Choroid plexus epithelial cell (primary cell): ENCODE data around the gene PPOX.
A peak's percentile ranks its signal among the peaks of the same experiment; 100 is the strongest.

Experiments
- DNase-seq: peaks from one replicate; pipeline ENCODE4 v3.0.0-alpha.2; 2010; ENCODE audit warnings: low read depth
- H3K4me3 ChIP-seq: 2 replicates; pipeline ENCODE4 v1.5.1; 2011; ENCODE audit warnings: low read depth, mild to moderate bottlenecking, control low read depth, low read length, moderate library complexity
- TF ChIP-seq, protein P1 (sequence below): conservative IDR thresholded peaks from 2 replicates; pipeline ENCODE4 v1.5.1; 2011; ENCODE audit warnings: low read depth, mild to moderate bottlenecking, control low read depth, inconsistent platforms, low read length, moderate library complexity

The PPOX gene

DNA sequence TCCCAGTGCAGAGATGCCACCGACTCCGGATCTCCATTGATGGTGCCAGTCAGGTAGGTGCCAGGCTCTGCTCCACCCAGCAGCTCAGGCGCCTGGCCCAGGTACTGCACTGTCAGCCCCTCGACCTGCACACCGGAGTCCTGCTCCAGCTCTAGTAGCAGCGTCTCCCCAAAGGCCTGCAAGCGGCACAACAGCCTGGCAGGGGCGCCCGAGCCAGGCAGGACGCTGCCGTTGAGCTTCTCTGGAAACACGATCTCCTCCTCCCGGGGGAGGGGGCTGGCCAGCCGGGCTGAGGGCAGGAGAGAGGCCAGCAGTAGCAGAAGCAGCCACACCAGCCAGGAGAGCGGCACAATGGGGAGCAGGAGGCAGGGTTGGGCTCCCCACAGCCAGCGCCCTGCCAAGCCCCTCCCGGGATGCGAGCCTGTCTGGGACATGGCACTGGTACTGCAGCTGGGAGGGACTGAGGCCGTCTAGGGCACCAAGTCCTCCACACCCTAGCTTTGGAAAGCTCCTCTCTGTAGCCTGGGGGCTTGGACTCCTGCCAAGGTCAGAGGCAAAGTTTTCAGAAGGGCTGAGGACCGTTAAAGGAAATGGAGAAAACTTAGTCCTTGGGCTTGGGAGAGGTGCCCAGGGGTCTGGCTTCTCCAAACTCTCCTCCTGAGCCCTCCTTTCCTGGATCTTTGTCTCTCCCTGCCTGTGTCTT lies 32.1 kb downstream of the PPOX start:
- peak; percentile 50 for DNase-seq
- TF ChIP-seq, protein P1, sequence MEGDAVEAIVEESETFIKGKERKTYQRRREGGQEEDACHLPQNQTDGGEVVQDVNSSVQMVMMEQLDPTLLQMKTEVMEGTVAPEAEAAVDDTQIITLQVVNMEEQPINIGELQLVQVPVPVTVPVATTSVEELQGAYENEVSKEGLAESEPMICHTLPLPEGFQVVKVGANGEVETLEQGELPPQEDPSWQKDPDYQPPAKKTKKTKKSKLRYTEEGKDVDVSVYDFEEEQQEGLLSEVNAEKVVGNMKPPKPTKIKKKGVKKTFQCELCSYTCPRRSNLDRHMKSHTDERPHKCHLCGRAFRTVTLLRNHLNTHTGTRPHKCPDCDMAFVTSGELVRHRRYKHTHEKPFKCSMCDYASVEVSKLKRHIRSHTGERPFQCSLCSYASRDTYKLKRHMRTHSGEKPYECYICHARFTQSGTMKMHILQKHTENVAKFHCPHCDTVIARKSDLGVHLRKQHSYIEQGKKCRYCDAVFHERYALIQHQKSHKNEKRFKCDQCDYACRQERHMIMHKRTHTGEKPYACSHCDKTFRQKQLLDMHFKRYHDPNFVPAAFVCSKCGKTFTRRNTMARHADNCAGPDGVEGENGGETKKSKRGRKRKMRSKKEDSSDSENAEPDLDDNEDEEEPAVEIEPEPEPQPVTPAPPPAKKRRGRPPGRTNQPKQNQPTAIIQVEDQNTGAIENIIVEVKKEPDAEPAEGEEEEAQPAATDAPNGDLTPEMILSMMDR, result no peak
- H3K4me3 ChIP-seq, result peak overlapping the region; percentile 53

DNA sequence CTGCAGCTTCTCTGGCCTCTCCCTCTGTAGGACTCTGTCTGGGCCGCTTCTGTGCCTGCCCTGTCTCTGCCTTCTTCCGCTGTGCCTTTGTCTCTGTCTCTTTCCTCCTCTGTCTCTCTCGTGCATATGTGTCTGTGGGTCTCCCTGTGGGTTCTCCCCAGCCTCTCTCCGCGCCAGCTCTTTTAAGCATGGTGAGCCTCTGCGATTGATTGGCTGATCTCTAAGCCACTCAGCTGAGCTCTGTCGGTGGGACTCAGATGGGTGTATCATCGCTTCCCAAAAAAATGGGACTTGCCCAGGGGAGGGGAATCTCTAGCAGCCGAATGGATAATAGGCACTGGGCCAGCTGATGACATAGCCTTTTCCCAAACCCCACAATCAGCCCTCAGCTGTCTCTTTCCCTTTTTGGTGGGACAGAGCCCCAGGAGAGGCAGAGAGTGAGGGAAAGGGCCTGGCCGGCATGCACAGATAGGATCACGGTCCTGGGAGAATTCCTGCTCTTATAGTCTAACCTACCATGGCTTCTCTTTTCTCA lies 32.7 kb downstream of the PPOX start, which contains the start of gene ADAMTS4:
ADAMTS4 (minus strand) TSS at position 158 of the 535 bp plus-strand sequence. CDS start 427 bp downstream, outside the sequence.
- peak within 1 kb of the TSS; percentile 53 for H3K4me3 ChIP-seq
- peak; percentile 77 for DNase-seq
- TF ChIP-seq, protein P1, result no peak

DNA sequence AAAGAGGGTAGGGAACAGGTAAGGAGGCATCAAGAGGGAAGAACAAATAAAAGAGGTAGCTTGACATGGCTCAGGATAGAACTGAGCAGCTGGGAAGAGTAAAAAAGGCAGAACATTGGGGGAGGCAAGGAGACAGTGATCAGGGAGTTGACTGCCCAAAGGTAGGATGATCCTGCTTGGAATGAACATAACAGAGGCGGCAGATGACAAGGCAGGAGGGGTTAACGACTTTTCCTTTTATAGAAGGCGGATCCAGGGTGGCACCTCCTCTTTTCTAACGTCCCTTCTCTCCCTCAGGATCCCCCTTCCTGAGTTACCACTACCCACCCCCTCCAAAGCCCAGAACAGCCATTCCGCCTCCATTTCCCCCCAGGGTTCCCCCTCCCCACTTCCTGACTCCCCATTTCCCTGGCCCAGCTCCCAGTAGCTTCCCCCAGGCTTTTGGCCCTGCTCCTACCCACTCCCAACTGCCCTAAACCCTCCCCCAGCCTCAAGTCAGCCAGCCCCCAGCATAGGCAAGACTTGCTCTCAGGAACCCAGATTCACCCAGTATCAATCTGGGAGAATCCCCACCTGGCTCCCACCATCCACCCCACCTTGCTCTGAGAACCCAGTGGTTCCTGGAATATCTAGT lies 33.4 kb downstream of the PPOX start:
- no peak overlapping the region for H3K4me3 ChIP-seq
- TF ChIP-seq, protein P1, result no peak
- no peak for DNase-seq

DNA sequence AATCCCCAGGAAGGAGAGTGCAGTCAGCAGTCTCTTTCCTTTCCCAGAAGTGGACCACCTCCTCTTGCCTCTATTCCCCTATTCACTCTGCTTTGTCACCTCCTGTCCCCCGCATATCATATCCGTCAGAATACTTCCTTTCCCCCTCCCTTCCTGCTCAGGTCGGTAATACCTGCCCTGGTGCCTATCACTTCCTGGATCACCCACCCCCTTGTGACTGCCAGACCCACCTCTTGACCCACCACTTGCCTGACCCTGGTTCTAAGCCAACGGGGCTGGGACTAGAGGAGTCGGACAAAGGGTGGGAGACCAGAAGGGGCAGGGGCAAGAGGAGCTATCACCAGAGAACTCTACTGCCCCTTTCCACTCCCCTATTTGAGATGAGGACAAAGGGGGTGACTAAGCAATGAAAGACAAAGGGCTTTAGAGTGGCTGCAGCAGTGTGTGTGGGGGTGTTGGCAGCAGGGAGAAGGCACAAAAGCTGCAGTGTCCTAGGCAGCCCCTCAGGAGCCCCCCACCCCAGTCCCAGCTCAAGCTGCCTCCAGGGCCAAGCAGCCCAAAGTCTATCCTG lies 34.3 kb downstream of the PPOX start:
- no peak overlapping the region for H3K4me3 ChIP-seq
- DNase-seq, result no peak
- TF ChIP-seq, protein P1, result no peak

DNA sequence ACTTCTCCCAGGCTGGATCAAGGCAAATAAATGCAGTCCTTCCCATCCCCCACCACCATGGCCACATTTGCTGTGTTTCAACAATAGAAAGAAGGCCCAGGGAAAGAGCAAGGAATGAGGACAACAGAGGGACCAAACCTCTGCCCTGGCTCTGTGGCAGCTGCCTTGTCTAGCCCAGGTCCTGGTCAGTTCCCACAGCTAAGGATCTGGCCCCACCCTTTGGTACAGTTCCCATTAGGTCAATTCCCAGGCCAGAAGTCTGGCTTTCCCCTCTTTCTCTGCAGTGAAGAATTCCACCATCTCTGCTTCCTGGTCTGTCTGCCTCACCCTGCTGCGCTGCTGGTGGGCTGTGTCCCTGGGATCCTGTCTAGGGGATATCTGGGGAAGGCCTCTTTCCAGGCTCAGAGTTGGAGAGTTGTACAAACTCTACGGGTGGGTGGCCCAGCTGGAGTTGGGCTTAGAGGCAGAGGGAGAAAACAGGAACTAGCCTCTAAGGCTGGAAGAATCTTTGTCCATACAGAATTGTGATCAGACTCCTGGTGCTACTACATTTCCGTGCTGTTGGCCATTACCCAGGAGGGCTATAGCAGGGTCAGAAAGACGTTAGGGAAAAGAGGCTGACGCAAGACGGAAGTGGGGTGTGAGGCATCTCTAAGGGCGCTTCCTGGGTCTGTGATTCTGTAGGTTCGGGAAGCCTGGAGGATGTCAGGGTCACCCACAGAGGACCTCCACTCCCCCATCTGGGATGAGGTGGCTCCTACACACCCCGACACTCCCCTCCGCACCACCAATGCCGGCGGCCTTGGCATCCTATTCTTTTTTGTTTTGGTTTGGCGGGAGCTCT lies 35.0 kb downstream of the PPOX start:
- TF ChIP-seq, protein P1, result no peak
- H3K4me3 ChIP-seq, result peak overlapping the region; percentile 92
- peak; percentile 78 for DNase-seq

DNA sequence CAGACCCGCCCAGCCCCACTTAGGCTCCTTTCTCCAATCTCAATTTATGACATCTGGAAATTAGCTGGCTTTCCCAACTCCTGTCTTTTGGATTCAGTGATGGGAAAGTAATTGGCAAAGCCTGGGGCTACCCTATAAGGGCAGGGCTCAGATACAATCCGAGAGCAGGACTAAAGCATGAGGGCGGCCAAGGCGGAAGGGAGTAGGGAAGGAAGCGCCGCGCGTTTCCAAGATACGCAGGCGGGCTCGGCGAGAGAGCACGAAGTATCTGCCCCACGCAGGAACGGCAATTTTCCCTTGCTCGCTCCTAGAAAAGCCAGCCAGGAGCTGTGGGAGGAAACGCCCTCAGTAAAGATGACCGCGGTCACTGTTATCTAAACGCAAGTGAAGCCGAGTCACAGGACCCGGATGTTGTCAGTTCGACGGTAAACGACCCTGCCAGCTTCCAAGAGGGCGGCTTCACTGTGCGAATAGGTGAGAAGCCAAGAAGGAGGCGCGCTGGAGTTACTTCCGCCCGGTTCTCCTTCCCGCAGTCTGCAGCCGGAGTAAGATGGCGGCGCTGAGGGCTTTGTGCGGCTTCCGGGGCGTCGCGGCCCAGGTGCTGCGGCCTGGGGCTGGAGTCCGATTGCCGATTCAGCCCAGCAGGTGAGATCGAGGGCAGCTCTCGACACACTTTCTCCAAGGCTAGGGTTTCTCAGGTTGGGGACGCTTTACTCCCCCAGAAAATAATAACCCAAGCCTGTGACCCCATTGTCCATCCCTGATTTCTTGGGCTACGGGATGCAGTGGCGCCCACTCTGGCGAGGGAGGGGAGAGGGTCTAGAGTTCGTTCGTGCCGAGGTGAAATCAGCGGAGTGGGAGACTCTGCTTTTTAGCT lies 35.8 kb downstream of the PPOX start, which contains the start of gene NDUFS2:
NDUFS2 (plus strand) TSS at position 532 of the 877 bp plus-strand sequence; CDS start at position 551, 19 bp downstream.
- TF ChIP-seq, protein P1, result peak; percentile 38
- peak; percentile 100 for DNase-seq
- peak within 1 kb of the TSS; percentile 92 for H3K4me3 ChIP-seq
